Astrocyte (in vitro differentiated cells and primary cell): ENCODE data around the gene FGGY. TPM values are rescaled to one million over a fixed set of nuclear protein-coding genes. Genes with fewer than 3 reads are reported as not detected.
A peak's percentile ranks its signal among the peaks of the same experiment; 100 is the strongest.

Experiments
- DNase-seq: peaks from one replicate; pipeline ENCODE4 v3.0.0-alpha.2; 2010; ENCODE audit warnings: low read depth
- FAIRE-seq: peaks from 2 replicates; lab custom pipeline; 2011; peaks lifted over from hg19 to GRCh38; lab: Jason Lieb, UNC
- H2AFZ ChIP-seq: 2 replicates; pipeline ENCODE4 v1.6.0; 2012; ENCODE audit warnings: low read depth, low read length, inconsistent platforms
- H3K27ac ChIP-seq: 2 replicates; pipeline ENCODE4 v1.5.1; 2011; ENCODE audit warnings: low read depth, low read length, inconsistent platforms
- H3K27me3 ChIP-seq: 2 replicates; pipeline ENCODE4 v1.6.0; 2011; ENCODE audit warnings: low read length, inconsistent platforms; ENCODE audit not compliant: insufficient read depth
- H3K36me3 ChIP-seq: 2 replicates; pipeline ENCODE4 v1.5.1; 2011; ENCODE audit warnings: low read length, inconsistent platforms; ENCODE audit not compliant: insufficient read depth
- H3K4me1 ChIP-seq: 2 replicates; pipeline ENCODE4 v1.5.1; 2011; ENCODE audit warnings: low read length, inconsistent platforms; ENCODE audit not compliant: insufficient read depth
- H3K4me2 ChIP-seq: 2 replicates; pipeline ENCODE4 v1.6.0; 2012; ENCODE audit warnings: low read length, inconsistent platforms
- H3K4me3 ChIP-seq: 2 replicates; pipeline ENCODE4 v1.5.1; 2011; ENCODE audit warnings: low read depth, mild to moderate bottlenecking, low read length, inconsistent platforms; ENCODE audit not compliant: insufficient read depth
- H3K79me2 ChIP-seq: 2 replicates; pipeline ENCODE4 v1.6.0; 2012; ENCODE audit warnings: mild to moderate bottlenecking, low read length, inconsistent platforms; ENCODE audit not compliant: insufficient read depth
- H3K9ac ChIP-seq: 2 replicates; pipeline ENCODE4 v1.6.0; 2012; ENCODE audit warnings: mild to moderate bottlenecking, low read length, inconsistent platforms
- H3K9me3 ChIP-seq: 2 replicates; pipeline ENCODE4 v1.5.1; 2012; ENCODE audit warnings: low read depth, mild to moderate bottlenecking, low read length, inconsistent platforms; ENCODE audit not compliant: insufficient read depth
- H4K20me1 ChIP-seq: 2 replicates; pipeline ENCODE4 v1.6.0; 2012; ENCODE audit warnings: low read length, inconsistent platforms; ENCODE audit not compliant: insufficient read depth
- H3K27ac Mint-ChIP-seq: one replicate; pipeline ENCODE4 v1.8.0; 2021; ENCODE audit warnings: mild to moderate bottlenecking, mixed read lengths; ENCODE audit not compliant: unreplicated experiment
- H3K27me3 Mint-ChIP-seq: one replicate; pipeline ENCODE4 v1.8.0; 2021; ENCODE audit warnings: low read depth, mixed read lengths; ENCODE audit not compliant: unreplicated experiment
- H3K36me3 Mint-ChIP-seq: one replicate; pipeline ENCODE4 v1.8.0; 2021; ENCODE audit warnings: low read depth, mixed read lengths; ENCODE audit not compliant: unreplicated experiment
- H3K4me1 Mint-ChIP-seq: one replicate; pipeline ENCODE4 v1.8.0; 2021; ENCODE audit warnings: low read depth, mixed read lengths; ENCODE audit not compliant: unreplicated experiment
- H3K4me3 Mint-ChIP-seq: one replicate; pipeline ENCODE4 v1.8.0; 2021; ENCODE audit warnings: mild to moderate bottlenecking, moderate library complexity, mixed read lengths; ENCODE audit not compliant: unreplicated experiment
- H3K9me3 Mint-ChIP-seq: one replicate; pipeline ENCODE4 v1.8.0; 2021; ENCODE audit warnings: mild to moderate bottlenecking, mixed read lengths; ENCODE audit not compliant: unreplicated experiment
- CTCF ChIP-seq: IDR thresholded peaks from 2 replicates; pipeline ENCODE4 v1.5.1; 2011; ENCODE audit warnings: low read depth, mild to moderate bottlenecking, inconsistent platforms, low read length, moderate library complexity; ENCODE audit not compliant: insufficient read depth
- EZH2 ChIP-seq: IDR thresholded peaks from 2 replicates; pipeline ENCODE4 v1.6.1; 2012; ENCODE audit warnings: mild to moderate bottlenecking, low read length, inconsistent platforms; ENCODE audit not compliant: insufficient read depth
- total RNA-seq: library from RNA; stranded (reverse); gene quantifications from 2 replicates; pipeline ENCODE4 v1.2.1, GENCODE V29; 2021

FGGY gene
- total RNA-seq, 1 donor from 2014 or later, result 6.8 TPM

GRCh38 chr1:59302297-59302696 lies 5.4 kb downstream of the FGGY start:
- Mint-ChIP-seq H3K9me3 (peaks cover 14% of the 10 kb centered on the region), H3K36me3 (no peaks in the 10 kb centered on the region), H3K27ac (no peak overlapping the region), H3K4me1 (peaks cover 14% of the 10 kb centered on the region), H3K27me3 (no peaks in the 10 kb centered on the region), H3K4me3 (no peak overlapping the region)
- H2AFZ ChIP-seq, result no peak overlapping the region
- H3K36me3 ChIP-seq, result no peaks in the 10 kb centered on the region
- H3K9ac ChIP-seq, result no peak overlapping the region
- H3K4me1 ChIP-seq, result no peaks in the 10 kb centered on the region
- H3K27me3 ChIP-seq, result no peaks in the 10 kb centered on the region
- H4K20me1 ChIP-seq, result no peaks in the 10 kb centered on the region
- FAIRE-seq, result no peak
- no peak overlapping the region for H3K4me3 ChIP-seq
- no peak for TF ChIP-seq EZH2
- TF ChIP-seq CTCF, result no peak
- no peak overlapping the region for H3K4me2 ChIP-seq
- H3K27ac ChIP-seq, result no peak overlapping the region
- H3K79me2 ChIP-seq, result no peaks in the 10 kb centered on the region
- no peak for DNase-seq
- H3K9me3 ChIP-seq, result no peaks in the 10 kb centered on the region

- Mint-ChIP-seq H3K4me1 (peaks cover 12% of the 10 kb centered on the region), H3K27ac (no peak overlapping the region), H3K9me3 (peaks cover 14% of the 10 kb centered on the region), H3K27me3 (no peaks in the 10 kb centered on the region), H3K4me3 (no peak overlapping the region), H3K36me3 (no peaks in the 10 kb centered on the region)
- FAIRE-seq (no peak), DNase-seq (no peak)
- no peak overlapping the region for H3K4me3 ChIP-seq
- TF ChIP-seq CTCF (no peak), EZH2 (no peak)
- H3K27ac ChIP-seq, result no peak overlapping the region
- H3K9me3 ChIP-seq, result no peaks in the 10 kb centered on the region
- H2AFZ ChIP-seq, result no peak overlapping the region
- H3K79me2 ChIP-seq, result no peaks in the 10 kb centered on the region
- no peak overlapping the region for H3K9ac ChIP-seq
- H3K4me1 ChIP-seq, result no peaks in the 10 kb centered on the region
- no peaks in the 10 kb centered on the region for H3K36me3 ChIP-seq
- no peaks in the 10 kb centered on the region for H3K27me3 ChIP-seq
- no peaks in the 10 kb centered on the region for H4K20me1 ChIP-seq
- H3K4me2 ChIP-seq, result no peak overlapping the region
Measured at GRCh38 chr1:59302871-59303270, 6.0 kb downstream of the FGGY start.

- Histone ChIP-seq H3K36me3 (no peaks in the 10 kb centered on the region), H3K9ac (no peak overlapping the region)
- peaks cover 8% of the 10 kb centered on the region for H3K9me3 Mint-ChIP-seq
Measured at GRCh38 chr1:59305188-59305587, 8.3 kb downstream of the FGGY start.

More at GRCh38 chr1:59305188-59305587, 8.3 kb downstream of the FGGY start:
- H3K9me3 ChIP-seq, result no peaks in the 10 kb centered on the region
- Mint-ChIP-seq H3K36me3 (no peaks in the 10 kb centered on the region), H3K27ac (no peak overlapping the region), H3K4me3 (no peak overlapping the region), H3K4me1 (no peaks in the 10 kb centered on the region), H3K27me3 (no peaks in the 10 kb centered on the region)
- no peak overlapping the region for H3K4me3 ChIP-seq
- no peaks in the 10 kb centered on the region for H3K4me1 ChIP-seq
- no peaks in the 10 kb centered on the region for H3K79me2 ChIP-seq
- no peaks in the 10 kb centered on the region for H4K20me1 ChIP-seq
- FAIRE-seq, result peak; percentile 64
- no peak for DNase-seq
- H3K27me3 ChIP-seq, result no peaks in the 10 kb centered on the region
- no peak overlapping the region for H3K27ac ChIP-seq
- no peak overlapping the region for H2AFZ ChIP-seq
- TF ChIP-seq EZH2 (no peak), CTCF (no peak)
- H3K4me2 ChIP-seq, result no peak overlapping the region
